ENCODE results near the gene NUDT16L1.

Gene NUDT16L1

GRCh38 chr16:4664538-4665418, 28.6 kb upstream of the NUDT16L1 start:
- DNase-seq: peak; percentile 52

GRCh38 chr16:4666537-4667202, 26.7 kb upstream of the NUDT16L1 start:
- DNase-seq: no peak

- no peak for DNase-seq
These were observed 26.0 kb upstream of the NUDT16L1 start for GRCh38 chr16:4667203-4667963.

- no peak for DNase-seq
These were observed 24.9 kb upstream of the NUDT16L1 start for GRCh38 chr16:4668313-4668960.

- no peak for DNase-seq
These were observed 19.8 kb upstream of the NUDT16L1 start for GRCh38 chr16:4673387-4674046.

GRCh38 chr16:4674926-4675530, 18.3 kb upstream of the NUDT16L1 start:
- no peak for DNase-seq

- no peak for DNase-seq
These were observed 17.2 kb upstream of the NUDT16L1 start for GRCh38 chr16:4675864-4676786.

- no peak for DNase-seq
These were observed 16.5 kb upstream of the NUDT16L1 start for GRCh38 chr16:4676831-4677230.

- DNase-seq: no peak
These were observed 16.0 kb upstream of the NUDT16L1 start for GRCh38 chr16:4677390-4677789.

- no peak for DNase-seq
These were observed 15.4 kb upstream of the NUDT16L1 start for GRCh38 chr16:4677994-4678393.

GRCh38 chr16:4678596-4678995, 14.8 kb upstream of the NUDT16L1 start:
- no peak for DNase-seq

GRCh38 chr16:4679156-4679849, 14.1 kb upstream of the NUDT16L1 start:
- no peak for DNase-seq

GRCh38 chr16:4679850-4680636, 13.3 kb upstream of the NUDT16L1 start:
- DNase-seq: no peak

- DNase-seq: no peak
These were observed 12.5 kb upstream of the NUDT16L1 start for GRCh38 chr16:4680673-4681470.

GRCh38 chr16:4681471-4682083, 11.8 kb upstream of the NUDT16L1 start:
- DNase-seq: no peak

GRCh38 chr16:4682084-4682591, 11.2 kb upstream of the NUDT16L1 start:
- no peak for DNase-seq

- no peak for DNase-seq
These were observed 10.6 kb upstream of the NUDT16L1 start for GRCh38 chr16:4682616-4683254.
